ENCODE results near the gene ADAM33.

ADAM33 gene

DNA sequence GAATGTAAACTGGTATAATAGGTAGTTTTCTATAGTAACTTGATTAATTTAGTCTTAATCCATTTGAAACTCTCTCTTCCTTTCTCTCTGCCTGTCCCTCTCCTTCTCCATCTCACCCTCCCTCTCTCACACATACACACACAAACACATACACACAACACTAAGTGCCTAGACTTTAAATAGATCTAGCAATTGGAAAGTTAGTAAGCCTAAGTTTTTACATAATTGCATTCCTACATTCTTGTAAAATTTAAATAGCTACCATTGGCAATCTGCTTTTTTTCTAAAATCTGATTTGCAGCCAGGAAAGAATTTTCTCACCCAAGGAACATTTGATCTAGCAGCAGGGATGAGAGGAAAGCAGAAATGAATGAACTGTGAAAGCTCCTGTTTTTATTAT lies 34.3 kb downstream of the ADAM33 start:
- no peak for DNase-seq (ENCODE audit: low read depth in 2 of 3, low spot score in 1 of 3)

DNA sequence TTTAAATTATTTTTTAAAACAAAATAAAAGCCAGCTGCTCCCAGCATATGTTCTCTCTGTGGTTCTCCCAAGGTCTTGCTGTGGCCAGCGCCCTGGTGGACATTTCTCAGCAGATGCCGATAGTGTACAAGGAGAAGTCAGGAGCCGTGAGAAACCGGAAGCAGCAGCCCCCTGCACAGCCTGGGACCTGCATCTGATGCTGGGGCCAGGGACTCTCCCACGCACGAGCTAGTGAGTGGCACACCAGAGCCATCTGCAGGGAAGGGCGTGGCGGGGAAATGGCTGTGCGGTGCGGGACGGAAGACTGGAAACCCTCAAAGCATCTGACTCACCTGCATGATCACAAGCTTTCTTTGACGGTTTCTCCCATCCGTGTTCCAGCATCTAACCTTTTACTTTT lies 35.2 kb downstream of the ADAM33 start:
- DNase-seq (ENCODE audit: low read depth in 2 of 3, low spot score in 1 of 3), result no peak

DNA sequence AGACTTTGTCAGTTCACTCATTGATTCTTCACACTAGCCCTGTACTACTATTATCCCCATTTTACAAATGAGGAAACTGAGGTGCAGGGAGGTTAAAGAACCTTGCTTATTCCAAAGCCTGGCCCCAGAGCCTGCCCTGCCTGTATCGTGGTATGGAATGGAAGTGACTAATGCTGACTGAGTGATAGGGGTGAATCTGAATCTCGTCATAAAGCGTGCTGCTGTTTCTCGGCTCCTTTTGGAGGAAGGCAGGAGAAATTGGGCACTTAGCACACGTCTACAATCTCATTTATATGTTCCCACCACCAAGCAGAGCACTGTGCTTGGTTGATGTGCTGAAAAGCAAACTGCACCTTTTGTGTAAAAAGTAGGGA lies 35.8 kb downstream of the ADAM33 start:
- DNase-seq (ENCODE audit: low read depth in 2 of 3, low spot score in 1 of 3), result no peak

- DNase-seq (ENCODE audit: low read depth in 2 of 3, low spot score in 1 of 3), result no peak
Measured at GRCh38 chr20:3645309-3646066, 36.3 kb downstream of the ADAM33 start.

GRCh38 chr20:3640259-3640658 lies 41.6 kb downstream of the ADAM33 start:
- DNase-seq (ENCODE audit: low read depth in 2 of 3, low spot score in 1 of 3), result no peak

DNA sequence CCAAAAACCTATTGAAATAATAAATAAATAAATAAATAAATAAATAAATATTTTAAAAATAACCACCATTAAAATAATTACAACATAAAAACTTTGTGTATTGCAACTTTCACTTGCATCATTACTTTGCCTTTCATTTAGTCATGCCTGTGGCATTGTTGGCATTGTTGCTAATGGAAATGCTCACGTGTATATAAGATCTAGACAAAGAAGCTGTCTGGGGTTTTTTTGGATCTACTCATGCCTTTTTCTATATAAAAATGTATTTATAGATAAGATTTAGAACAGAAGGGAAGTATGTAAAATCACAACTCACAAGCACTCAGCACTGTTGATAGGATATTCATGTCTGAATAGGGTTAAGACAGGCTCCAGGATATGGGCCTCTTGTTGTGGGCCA lies 46.5 kb downstream of the ADAM33 start:
- no peak for DNase-seq (ENCODE audit: low read depth in 2 of 3, low spot score in 1 of 3)

- DNase-seq (ENCODE audit: low read depth in 2 of 3, low spot score in 1 of 3), result no peak
Measured at GRCh38 chr20:3633913-3634478, 47.8 kb downstream of the ADAM33 start.

- no peak for DNase-seq (ENCODE audit: low read depth in 2 of 3, low spot score in 1 of 3)
Measured at GRCh38 chr20:3632311-3633004, 49.4 kb downstream of the ADAM33 start.

- DNase-seq (ENCODE audit: low read depth in 2 of 3, low spot score in 1 of 3), result no peak
Measured at GRCh38 chr20:3631534-3631933, 50.3 kb downstream of the ADAM33 start.

DNA sequence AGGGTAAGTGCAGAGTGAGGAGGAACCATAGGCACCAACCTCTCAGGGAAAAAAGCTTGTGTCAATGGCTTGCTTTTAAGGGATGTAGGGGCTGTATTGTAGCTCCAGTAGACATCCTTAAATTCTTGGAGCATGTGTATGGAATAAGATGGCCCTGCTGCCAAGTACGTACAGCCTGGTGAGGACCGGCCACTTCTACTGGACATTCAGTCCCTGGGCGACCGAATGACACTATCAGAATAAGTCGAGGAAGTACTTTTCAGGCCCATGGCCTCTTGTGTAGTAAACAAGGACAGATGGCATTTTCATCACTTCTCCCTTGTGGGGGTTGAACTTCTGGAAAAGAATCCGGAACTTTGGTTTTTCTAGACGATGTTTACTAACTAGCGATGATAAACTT lies 51.4 kb downstream of the ADAM33 start:
- no peak for DNase-seq (ENCODE audit: low read depth in 2 of 3, low spot score in 1 of 3)

GRCh38 chr20:3629893-3630292 lies 51.9 kb downstream of the ADAM33 start:
- DNase-seq (ENCODE audit: low read depth in 2 of 3, low spot score in 1 of 3), result no peak

DNA sequence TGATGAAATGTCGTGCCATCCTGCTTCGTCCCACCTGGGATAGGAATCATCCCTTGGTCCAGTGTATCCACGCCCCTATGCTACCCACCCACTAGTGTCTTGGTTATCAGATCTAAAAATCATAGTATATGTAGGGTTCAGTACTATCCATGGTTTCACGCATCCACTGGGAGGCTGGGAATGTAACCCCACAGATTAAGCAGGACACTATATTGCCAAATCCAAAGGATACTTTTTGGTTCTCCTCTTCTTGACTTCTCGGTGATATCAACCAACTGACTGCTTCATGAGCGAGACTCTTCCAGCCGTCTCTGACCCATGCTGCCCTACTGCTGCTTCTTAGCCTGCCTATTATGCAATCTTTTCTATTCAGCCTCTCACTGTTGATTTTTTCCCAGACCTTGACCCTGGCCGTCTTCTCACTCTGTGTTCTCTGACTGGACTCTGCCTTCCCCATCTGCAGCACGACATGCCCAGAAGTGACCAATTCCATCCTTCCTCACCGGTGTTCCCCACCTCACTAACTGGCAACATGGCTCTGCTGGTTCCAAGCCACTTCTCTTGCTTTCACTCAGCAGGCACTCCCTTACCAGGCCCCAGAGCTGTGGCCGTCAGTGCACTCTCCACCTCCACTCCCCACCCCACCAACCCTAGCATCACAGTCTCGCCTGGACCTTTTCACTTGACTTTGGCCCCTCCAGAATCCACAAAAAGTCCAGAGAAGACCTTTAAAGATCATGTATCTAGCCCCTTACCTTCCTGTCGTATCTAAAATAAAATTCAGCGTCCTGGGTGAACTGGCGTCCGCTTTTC lies 53.1 kb downstream of the ADAM33 start:
- no peak for DNase-seq (ENCODE audit: low read depth in 2 of 3, low spot score in 1 of 3)

GRCh38 chr20:3627476-3627875 lies 54.3 kb downstream of the ADAM33 start:
- no peak for DNase-seq (ENCODE audit: low read depth in 2 of 3, low spot score in 1 of 3)

DNA sequence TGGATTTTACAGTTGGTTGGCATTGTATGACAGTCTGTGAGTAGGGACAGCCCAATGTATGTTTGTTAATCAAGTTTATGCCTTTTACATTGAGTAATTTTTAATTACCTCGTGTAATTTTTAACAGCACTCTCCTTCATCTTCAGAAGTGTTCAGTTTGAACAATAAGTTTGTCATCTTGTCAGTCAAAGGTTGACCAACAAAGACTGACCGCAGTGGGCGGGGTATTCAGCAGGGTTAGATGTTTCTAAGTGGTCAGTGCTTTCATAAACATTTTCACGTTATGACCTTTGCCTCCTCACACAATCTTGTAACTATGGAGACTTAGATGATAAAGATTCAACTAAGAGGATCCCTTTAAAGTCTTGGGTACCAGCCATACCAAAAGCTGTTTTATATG lies 59.4 kb downstream of the ADAM33 start:
- DNase-seq (ENCODE audit: low read depth in 2 of 3, low spot score in 1 of 3), result no peak

GRCh38 chr20:3621111-3621510 lies 60.7 kb downstream of the ADAM33 start:
- no peak for DNase-seq (ENCODE audit: low read depth in 2 of 3, low spot score in 1 of 3)
